Measurements from ENCODE around the gene JRKL. TPM values are rescaled to one million over a fixed set of nuclear protein-coding genes. Genes with fewer than 3 reads are reported as not detected.

JRKL gene
- total RNA-seq, 1 experiment from 2014 or later, result 6.7 TPM

DNA sequence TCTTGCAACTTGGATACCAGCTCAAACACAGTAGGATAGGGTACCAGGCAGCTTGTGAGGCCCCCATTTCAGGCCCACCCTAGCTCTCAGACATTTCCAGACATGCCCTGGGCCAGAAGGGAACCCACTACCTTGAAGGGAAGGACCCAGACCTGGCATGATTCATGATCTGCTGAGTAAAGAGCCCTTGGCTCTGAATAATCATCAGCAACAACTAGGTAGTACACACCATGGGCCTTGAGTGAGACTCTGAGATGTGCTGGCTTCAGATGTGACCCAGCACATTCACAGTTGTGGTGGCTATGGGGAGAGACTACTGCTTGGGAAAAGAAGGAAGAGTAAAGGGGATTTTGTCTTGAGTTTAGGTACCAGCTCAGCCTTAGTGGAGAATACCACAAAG lies 23.6 kb downstream of the JRKL start:
- DNase-seq (ENCODE audit: low read depth, low spot score), result no peak
- H3K9ac ChIP-seq (ENCODE audit: low read length), result no peak overlapping the region
- POLR2A ChIA-PET, result no interaction called here
- H3K36me3 ChIP-seq (ENCODE audit: control insufficient read depth in 1 of 2, insufficient read depth in 2 of 2, low read length in 2 of 2), result no peaks in the 10 kb centered on the region
- H3K27me3 ChIP-seq (ENCODE audit: insufficient read depth, low read length), result no peaks in the 10 kb centered on the region
- BruUV-seq (replicated peaks), result no TSS peak
- no peaks in the 10 kb centered on the region for H3K9me2 ChIP-seq (ENCODE audit: insufficient read depth)
- RAD21 ChIA-PET (ENCODE audit: low non-redundant PET in 1 of 2, low total read pairs in 2 of 2, uncharacterized antibody in 2 of 2, unreplicated experiment in 2 of 2), result no interaction called here
- H3K4me1 ChIP-seq (ENCODE audit: control insufficient read depth in 1 of 2, insufficient read depth in 2 of 2, low read length in 2 of 2), result no peaks in the 10 kb centered on the region
- no peak overlapping the region for H3K4me2 ChIP-seq (ENCODE audit: low read length)
- no peaks in the 10 kb centered on the region for H4K20me1 ChIP-seq (ENCODE audit: insufficient read depth)
- intact Hi-C loops (cut with micrococcal nuclease), result no loop called here
- no peak for ATAC-seq
- TF ChIP-seq, protein P1, sequence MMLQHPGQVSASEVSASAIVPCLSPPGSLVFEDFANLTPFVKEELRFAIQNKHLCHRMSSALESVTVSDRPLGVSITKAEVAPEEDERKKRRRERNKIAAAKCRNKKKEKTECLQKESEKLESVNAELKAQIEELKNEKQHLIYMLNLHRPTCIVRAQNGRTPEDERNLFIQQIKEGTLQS (IDR thresholded peaks at IDR 0.05), result no peak
- no peak for TF ChIP-seq YY1 (IDR thresholded peaks at IDR 0.05; ENCODE audit: extremely low read depth, insufficient replicate concordance, low read depth, low read length)
- H3K79me2 ChIP-seq (ENCODE audit: insufficient read depth, low read length), result no peaks in the 10 kb centered on the region
- no peak overlapping the region for H3K27ac ChIP-seq (ENCODE audit: low read depth, low read length)
- H2AFZ ChIP-seq (ENCODE audit: low read depth, low read length, poor library complexity, severe bottlenecking), result no peak overlapping the region
- no peak overlapping the region for H3K4me3 ChIP-seq (replicated peaks in 1 of 2; ENCODE audit: low read depth in 1 of 2, low read length in 2 of 2)
- no peaks in the 10 kb centered on the region for H3K9me3 ChIP-seq (ENCODE audit: control insufficient read depth in 1 of 2, insufficient read depth in 1 of 2, low read depth in 1 of 2, low read length in 2 of 2)
- CTCF ChIA-PET, result no interaction called here

DNA sequence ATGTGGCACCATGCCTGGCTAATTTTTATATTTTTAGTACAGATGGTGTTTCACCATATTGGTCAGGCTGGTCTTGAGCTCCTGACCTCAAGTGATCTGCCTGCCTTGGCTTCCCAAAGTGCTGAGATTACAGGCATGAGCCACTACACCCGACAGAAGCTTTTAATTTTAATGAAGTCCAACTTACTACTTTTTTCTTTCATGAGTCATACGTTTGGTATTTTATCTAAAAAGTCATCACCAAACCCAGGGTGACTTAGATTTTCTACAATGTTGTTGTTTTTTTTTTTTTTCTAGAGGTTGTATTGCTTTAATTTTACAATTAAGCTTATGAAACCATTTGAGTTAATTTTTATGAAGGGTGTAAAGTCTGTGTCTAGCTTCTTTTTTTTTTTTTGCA lies 34.9 kb downstream of the JRKL start:
- Histone ChIP-seq H2AFZ (ENCODE audit: low read depth, low read length, poor library complexity, severe bottlenecking) (no peak overlapping the region), H3K27me3 (ENCODE audit: insufficient read depth, low read length) (no peaks in the 10 kb centered on the region), H3K27ac (ENCODE audit: low read depth, low read length) (no peak overlapping the region), H3K36me3 (ENCODE audit: control insufficient read depth in 1 of 2, insufficient read depth in 2 of 2, low read length in 2 of 2) (no peaks in the 10 kb centered on the region), H3K9me2 (ENCODE audit: insufficient read depth) (no peaks in the 10 kb centered on the region), H4K20me1 (ENCODE audit: insufficient read depth) (no peaks in the 10 kb centered on the region), H3K4me1 (ENCODE audit: control insufficient read depth in 1 of 2, insufficient read depth in 2 of 2, low read length in 2 of 2) (0 out of 4 replicates have a peak, but pooled peaks cover 0 to 3% of the 10 kb centered on the region in 2 experiments), H3K9me3 (ENCODE audit: control insufficient read depth in 1 of 2, insufficient read depth in 1 of 2, low read depth in 1 of 2, low read length in 2 of 2) (no peaks in the 10 kb centered on the region), H3K79me2 (ENCODE audit: insufficient read depth, low read length) (no peaks in the 10 kb centered on the region), H3K9ac (ENCODE audit: low read length) (no peak overlapping the region), H3K4me2 (ENCODE audit: low read length) (no peak overlapping the region), H3K4me3 (replicated peaks in 1 of 2; ENCODE audit: low read depth in 1 of 2, low read length in 2 of 2) (no peak overlapping the region)
- POLR2A ChIA-PET, result interaction anchor here (0.7 kb wide), 1 partner anchor 1915 kb away, joined by 3 read pairs; no protein-coding TSS in a partner anchor
- RAD21 ChIA-PET (ENCODE audit: low non-redundant PET in 1 of 2, low total read pairs in 2 of 2, uncharacterized antibody in 2 of 2, unreplicated experiment in 2 of 2), result interaction anchor here in 1 of 2 experiments (0.7 kb wide), 1 partner anchor 573 kb away, joined by 3 read pairs; no protein-coding TSS in a partner anchor
- no peak for TF ChIP-seq SP1 (IDR thresholded peaks at IDR 0.05; ENCODE audit: low read depth)
- no peak for TF ChIP-seq SIN3A (IDR thresholded peaks at IDR 0.05; ENCODE audit: low read depth)
- TF ChIP-seq FOSL1 (IDR thresholded peaks at IDR 0.05; ENCODE audit: low read depth), result no peak
- TF ChIP-seq, protein P1 (IDR thresholded peaks at IDR 0.05), result no peak
- no peak for TF ChIP-seq POLR2AphosphoS5 (IDR thresholded peaks at IDR 0.05; ENCODE audit: low read depth, low read length)
- TF ChIP-seq EZH2 (IDR thresholded peaks at IDR 0.05), result no peak
- TF ChIP-seq POLR2A (IDR thresholded peaks at IDR 0.05; ENCODE audit: borderline replicate concordance, extremely low read depth, insufficient read depth, insufficient read length), result no peak
- TF ChIP-seq ELF1 (IDR thresholded peaks at IDR 0.05; ENCODE audit: borderline replicate concordance, low read depth), result no peak
- TF ChIP-seq CBX3 (IDR thresholded peaks at IDR 0.05; ENCODE audit: low read depth), result no peak
- no peak for TF ChIP-seq JUND (IDR thresholded peaks at IDR 0.05)
- TF ChIP-seq, protein P2, sequence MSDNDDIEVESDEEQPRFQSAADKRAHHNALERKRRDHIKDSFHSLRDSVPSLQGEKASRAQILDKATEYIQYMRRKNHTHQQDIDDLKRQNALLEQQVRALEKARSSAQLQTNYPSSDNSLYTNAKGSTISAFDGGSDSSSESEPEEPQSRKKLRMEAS (IDR thresholded peaks at IDR 0.05), result no peak
- TF ChIP-seq CEBPB (IDR thresholded peaks at IDR 0.05; ENCODE audit: low read depth), result no peak
- TF ChIP-seq, protein P3, sequence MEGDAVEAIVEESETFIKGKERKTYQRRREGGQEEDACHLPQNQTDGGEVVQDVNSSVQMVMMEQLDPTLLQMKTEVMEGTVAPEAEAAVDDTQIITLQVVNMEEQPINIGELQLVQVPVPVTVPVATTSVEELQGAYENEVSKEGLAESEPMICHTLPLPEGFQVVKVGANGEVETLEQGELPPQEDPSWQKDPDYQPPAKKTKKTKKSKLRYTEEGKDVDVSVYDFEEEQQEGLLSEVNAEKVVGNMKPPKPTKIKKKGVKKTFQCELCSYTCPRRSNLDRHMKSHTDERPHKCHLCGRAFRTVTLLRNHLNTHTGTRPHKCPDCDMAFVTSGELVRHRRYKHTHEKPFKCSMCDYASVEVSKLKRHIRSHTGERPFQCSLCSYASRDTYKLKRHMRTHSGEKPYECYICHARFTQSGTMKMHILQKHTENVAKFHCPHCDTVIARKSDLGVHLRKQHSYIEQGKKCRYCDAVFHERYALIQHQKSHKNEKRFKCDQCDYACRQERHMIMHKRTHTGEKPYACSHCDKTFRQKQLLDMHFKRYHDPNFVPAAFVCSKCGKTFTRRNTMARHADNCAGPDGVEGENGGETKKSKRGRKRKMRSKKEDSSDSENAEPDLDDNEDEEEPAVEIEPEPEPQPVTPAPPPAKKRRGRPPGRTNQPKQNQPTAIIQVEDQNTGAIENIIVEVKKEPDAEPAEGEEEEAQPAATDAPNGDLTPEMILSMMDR (IDR thresholded peaks at IDR 0.05 in 2 of 3, conservative IDR thresholded peaks at IDR 0.05 in 1 of 3; ENCODE audit: borderline replicate concordance in 1 of 3, insufficient read depth in 1 of 3, low read depth in 2 of 3, low read length in 2 of 3), result no peak
- no peak for ATAC-seq
- CTCF ChIA-PET, result interaction anchor here (0.6 to 3.9 kb wide), 9 partner anchors 31 to 1671 kb away, joined by 3 to 29 read pairs (median 6); no protein-coding TSS in a partner anchor
- BruUV-seq (replicated peaks), result no TSS peak
- DNase-seq (ENCODE audit: low read depth, low spot score), result no peak
- intact Hi-C loops (cut with micrococcal nuclease), result loop anchor here (5.0 to 10.0 kb wide), 4 partner anchors 660 to 1910 kb away; partner anchors contain the start of genes C11orf97 and SRSF8
